Endometrium (tissue), 2 donors: ENCODE results near the gene ZNF749.

Source experiments
- FAIRE-seq: peaks from 2 replicates; lab custom pipeline; 2012; peaks lifted over from hg19 to GRCh38; lab: Jason Lieb, UNC
- donor health status: control.
- donor health status: control.

ZNF749 gene

GRCh38 chr19:57435062-57435978, at the start of gene ZNF749:
TSS of gene ZNF749 (plus strand) at chr19:57435325. CDS start at chr19:57435579, 254 bp downstream.
- FAIRE-seq: peak; percentile 98

- FAIRE-seq: no peak
Measured at GRCh38 chr19:57389194-57389729, 45.9 kb upstream of the ZNF749 start.

DNA sequence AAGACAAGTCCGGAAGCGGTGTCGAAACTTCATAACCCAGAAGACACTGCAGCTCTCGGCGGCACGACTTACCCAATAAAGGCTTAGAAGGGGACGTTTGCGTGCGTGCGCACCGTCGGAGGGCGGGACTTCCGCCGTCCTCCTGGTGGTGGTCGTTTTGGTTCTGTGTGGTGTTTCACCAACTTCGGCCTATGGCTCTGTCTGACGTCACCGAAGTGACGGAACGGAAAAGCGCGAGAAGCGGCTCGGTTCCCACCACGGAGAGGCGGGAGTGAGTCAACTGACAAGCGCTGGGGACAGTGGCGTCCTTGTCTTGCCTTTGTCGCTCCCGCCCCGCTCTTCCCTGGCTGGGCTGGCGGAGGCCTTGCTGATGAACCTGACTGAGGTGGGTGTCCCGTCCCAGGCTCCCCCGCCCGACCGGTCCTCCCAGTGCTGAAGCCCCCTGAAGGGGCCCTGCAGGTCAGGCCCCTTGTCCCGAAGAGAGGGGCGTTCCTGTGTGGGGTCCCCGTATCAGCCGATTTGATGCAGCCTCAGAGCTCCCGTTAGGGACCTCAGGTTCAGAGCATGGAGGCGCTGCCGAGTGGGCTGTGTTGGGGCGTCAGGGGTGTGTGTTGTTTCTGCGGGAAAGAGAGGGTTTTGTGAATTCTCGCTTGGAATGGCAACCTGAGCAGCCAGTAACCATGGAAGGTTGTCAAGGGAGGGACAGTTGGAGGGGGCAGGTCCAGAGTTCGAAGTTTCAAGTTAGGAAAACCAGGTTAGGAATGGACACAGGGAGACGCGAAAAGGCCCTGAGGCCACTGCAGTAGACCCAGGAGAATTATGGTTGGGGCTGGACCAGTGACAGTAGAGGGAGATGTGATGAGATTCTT, 45.2 kb upstream of the ZNF749 start, which contains the start of gene ZNF548:
ZNF548 (plus strand) TSS at position 125 of the 869 bp plus-strand sequence; CDS start at position 371, 246 bp downstream.
- FAIRE-seq: peak; percentile 97

GRCh38 chr19:57395710-57396109, 39.4 kb upstream of the ZNF749 start:
- no peak for FAIRE-seq

DNA sequence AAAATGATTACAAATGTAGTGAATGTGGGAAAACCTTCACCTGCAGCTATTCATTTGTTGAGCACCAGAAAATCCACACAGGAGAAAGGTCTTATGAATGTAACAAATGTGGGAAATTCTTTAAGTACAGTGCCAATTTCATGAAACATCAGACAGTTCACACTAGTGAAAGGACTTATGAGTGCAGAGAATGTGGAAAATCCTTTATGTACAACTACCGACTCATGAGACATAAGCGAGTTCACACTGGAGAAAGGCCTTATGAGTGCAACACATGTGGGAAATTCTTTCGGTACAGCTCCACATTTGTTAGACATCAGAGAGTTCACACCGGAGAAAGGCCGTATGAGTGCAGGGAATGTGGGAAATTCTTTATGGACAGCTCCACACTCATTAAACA, 36.3 kb upstream of the ZNF749 start:
- no peak for FAIRE-seq

- FAIRE-seq: no peak
Measured at GRCh38 chr19:57403737-57404563, 31.2 kb upstream of the ZNF749 start.

- FAIRE-seq: no peak
Measured at GRCh38 chr19:57406516-57407123, 28.5 kb upstream of the ZNF749 start.

- peak; percentile 92 for FAIRE-seq
Measured at GRCh38 chr19:57410877-57411671, 24.1 kb upstream of the ZNF749 start, which contains the start of gene ZNF17. TSS of gene ZNF17 (plus strand) at chr19:57411161. CDS start at chr19:57413616, 2,455 bp downstream.

DNA sequence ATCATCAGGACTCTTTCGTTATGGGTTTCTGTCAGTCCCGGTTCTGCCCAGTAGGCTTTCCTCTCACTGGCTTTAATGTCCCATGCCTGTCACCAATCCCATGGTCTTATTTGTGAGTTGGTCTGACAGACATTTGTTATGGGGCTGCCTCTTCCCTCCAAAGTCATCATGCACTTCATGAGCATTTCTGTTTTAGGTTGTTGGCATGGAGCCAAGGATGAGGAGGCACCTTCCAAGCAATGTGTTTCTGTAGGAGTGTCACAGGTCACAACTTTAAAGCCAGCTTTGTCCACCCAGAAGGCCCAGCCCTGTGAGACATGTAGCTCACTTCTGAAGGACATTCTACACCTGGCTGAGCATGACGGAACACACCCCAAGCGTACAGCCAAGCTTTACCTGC, 15.7 kb upstream of the ZNF749 start:
- FAIRE-seq: no peak

DNA sequence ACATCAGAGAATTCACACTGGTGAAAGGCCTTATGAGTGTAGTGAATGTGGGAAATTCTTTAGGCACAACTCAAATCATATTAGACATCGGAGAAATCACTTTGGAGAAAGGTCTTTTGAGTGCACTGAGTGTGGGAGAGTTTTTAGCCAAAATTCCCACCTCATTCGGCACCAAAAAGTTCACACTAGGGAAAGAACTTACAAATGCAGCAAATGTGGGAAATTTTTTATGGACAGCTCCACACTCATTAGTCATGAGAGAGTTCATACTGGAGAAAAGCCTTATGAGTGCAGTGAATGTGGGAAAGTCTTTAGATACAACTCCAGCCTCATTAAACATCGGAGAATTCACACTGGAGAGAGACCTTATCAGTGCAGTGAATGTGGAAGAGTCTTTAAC, 14.1 kb upstream of the ZNF749 start:
- no peak for FAIRE-seq

DNA sequence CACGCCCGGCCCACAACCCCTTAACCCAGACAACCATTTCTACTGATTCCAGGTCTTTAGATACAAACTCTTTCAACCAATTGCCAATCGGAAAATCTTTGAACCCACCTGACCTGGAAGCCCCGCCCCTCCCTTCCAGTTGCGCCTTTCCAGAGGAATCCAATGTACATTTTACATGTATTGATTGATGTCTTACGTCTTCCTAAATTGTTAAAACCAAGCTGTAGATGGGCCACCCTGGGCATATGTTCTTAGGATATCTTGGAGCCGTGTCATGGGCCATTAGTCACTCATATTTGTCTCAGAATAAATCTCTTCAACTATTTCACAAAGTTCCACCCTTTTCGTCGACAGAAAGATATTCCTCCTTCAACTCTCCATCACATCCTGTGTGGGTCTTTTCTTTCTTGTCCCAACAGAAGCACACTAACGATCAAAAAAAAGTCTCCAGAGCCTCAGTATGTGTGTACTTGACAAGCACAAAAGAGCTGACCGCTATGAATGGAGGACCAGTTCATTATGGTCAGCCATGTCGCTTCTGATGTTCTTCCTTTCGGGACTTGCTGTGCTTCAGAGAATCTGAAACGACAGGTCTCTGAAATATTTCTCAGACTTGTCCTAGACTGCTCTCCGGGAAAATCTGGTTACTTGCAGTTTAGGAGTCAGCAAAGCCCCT, 601 bp upstream of the ZNF749 start:
- FAIRE-seq: no peak

DNA sequence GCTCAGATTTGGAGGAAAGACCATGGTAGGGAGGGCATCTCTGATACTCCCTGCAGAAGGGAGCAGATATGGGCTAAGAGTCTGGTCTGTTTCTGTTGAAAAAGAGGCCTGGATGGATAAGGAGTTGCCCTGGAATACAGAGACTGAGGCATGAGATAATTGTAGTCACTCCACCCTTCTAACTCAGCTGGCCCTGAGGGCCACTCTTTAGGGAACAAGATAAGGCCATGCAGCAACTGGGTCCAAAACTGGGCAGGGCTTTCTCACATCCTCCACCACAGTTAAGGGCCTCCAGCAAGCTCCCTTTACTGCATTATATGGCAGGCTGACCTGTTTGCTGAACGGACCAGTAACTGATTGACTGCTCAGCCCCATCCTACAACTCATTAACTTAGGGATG, 1.3 kb downstream of the ZNF749 start:
- FAIRE-seq: no peak

DNA sequence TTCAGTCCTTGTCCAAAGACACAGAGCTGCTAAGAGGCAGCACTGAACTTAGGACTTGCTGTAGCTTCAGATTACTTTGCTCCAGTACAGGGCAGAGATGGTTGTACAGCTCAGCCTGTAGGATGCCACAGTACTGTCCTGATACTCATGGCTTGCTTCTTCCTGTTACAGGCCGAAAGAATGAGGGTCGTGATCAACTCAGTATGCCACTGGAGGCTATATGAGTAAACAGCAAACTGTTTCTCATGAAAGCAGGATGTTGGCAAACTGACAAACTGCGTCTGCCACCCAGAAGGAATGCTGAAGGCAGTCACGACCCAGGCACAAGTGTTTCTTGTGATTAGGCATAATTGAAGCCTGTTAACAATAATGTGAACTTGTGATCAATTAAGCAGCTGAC, 2.8 kb downstream of the ZNF749 start:
- FAIRE-seq: no peak

GRCh38 chr19:57438925-57439324, 3.8 kb downstream of the ZNF749 start:
- no peak for FAIRE-seq

DNA sequence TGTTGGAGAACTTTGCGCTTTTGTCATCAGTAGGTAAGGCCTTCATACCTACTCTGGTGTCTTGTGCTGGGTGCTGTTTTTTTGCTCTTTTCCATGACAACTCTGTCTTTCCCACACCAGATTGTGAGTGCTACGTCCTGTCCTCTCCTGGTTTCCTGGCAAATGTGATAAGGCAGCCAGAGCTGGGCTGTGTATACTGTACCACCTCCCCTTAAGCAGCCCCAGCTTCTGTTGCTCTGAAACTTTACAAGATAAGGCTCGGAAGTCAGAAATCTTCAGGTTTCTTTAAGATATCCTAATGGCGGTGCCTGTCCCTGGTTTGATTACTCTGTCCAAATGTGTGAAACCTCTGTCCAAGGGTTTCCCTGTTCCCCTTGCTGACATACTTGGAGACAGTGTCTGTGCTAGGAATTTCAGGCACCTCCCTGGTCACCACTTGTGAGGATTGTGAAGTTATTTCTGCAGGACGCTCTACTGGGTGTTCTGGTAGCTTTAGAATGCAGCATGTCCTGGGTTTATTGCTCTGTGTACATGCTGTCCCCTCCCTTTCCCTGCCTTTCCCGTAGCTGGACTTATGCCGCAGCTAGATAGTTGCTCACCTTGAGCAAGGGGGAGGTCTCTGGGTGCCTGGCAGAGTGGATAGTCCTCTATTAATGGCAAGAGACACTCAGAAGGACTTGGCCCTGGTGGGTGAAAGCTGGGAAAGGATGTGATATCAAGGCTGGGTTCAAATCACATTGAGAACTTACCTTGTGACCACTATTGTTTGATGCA, 7.0 kb downstream of the ZNF749 start:
- FAIRE-seq: no peak

GRCh38 chr19:57443121-57443696, 8.1 kb downstream of the ZNF749 start:
- FAIRE-seq: no peak

DNA sequence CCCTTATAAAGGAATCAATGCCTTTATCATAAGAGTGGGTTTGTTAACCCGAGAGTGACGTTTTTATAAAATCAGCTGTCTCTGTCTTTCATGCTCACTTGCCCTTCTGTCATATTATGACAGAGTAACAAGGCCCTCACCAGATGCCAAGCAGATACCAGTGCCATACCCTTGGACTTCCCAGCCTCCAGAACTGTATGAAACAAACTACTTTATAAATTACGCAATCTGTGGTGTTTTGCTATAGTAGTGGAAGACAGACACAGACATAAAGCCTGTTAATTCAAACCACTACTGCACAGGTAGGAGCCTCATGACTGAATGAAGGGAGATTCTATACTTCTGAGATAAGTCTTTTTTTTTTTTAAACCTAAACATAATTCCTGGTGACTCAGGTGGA, 17.2 kb downstream of the ZNF749 start:
- FAIRE-seq: no peak

DNA sequence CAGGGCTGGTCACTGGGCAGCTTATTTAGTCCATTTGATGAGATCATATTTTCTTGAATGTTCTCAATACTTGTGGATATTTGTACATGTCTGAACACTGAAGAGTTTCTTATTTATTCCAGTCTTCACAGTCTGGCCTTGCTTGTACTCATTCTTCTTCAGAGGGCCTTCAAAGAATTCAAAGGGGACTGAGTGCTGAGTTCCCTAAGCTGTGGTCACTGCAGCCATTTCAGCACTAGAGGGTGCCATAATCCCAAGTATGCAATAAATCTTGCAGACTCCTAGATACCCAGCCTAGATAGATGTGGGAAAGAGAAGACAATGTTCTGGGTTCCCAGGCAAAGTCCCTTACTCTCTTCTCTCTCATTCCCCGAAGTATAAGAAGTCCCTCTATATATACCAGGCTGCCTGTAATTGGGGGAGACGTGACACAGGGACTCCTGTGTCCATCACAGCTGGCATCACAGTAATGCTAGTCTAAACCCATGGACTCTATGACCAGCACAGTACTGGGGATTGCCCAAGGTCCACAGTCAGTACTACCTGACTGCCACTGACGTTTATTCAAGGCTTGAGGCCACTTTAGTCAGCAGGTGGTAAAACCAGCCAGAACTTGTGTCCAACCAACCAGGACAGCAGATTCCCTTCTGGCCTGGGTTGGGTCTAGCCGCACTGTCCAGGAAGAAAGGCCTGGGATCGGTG, 30.7 kb downstream of the ZNF749 start:
- FAIRE-seq: no peak
